HEK293 (cell line): ENCODE results near the gene AGMO.

ENCODE experiments used
- CTCF ChIA-PET: fragments of 350-600 bp; formaldehyde crosslinking; extraction: SDS; loops from one replicate; lab custom pipeline; 2021; ENCODE audit warnings: antibody characterized with exemption; lab: Yijun Ruan, JAX
- POLR2A ChIA-PET: fragments of 300-600 bp; formaldehyde crosslinking; extraction: SDS; loops from one replicate; lab custom pipeline; 2020; ENCODE audit warnings: antibody characterized with exemption, inconsistent platforms; lab: Yijun Ruan, JAX
- H3K27ac ChIP-seq: fragments of 200-500 bp; sonication (Bioruptor generic); 2 replicates; pipeline ENCODE4 v1.5.1; 2014; ENCODE audit warnings: low read depth, low read length, control low read depth, inconsistent platforms; ENCODE audit errors: extremely low read depth
- H3K36me3 ChIP-seq, 2 experiments: fragments of 200-500 bp in 1 of 2; sonication (Bioruptor generic) in 1 of 2; 1 replicate in 1 of 2; 2 replicates in 1 of 2; pipeline ENCODE4 v1.5.1; 2014 to 2017; ENCODE audit warnings: inconsistent platforms in 2 of 2, low read length in 2 of 2; ENCODE audit not compliant: control insufficient read depth in 2 of 2, insufficient read depth in 1 of 2
- H3K4me1 ChIP-seq: fragments of 200-500 bp; sonication (Bioruptor generic); 2 replicates; pipeline ENCODE4 v1.5.1; 2014; ENCODE audit warnings: mild to moderate bottlenecking, low read length, inconsistent platforms; ENCODE audit not compliant: control insufficient read depth, insufficient read depth
- H3K4me3 ChIP-seq: 2 replicates; pipeline ENCODE4 v1.5.1; 2011; ENCODE audit warnings: low read depth, mild to moderate bottlenecking, control low read depth, low read length, moderate library complexity
- H3K9me3 ChIP-seq: fragments of 200-500 bp; sonication (Bioruptor generic); 2 replicates; pipeline ENCODE4 v1.5.1; 2014; ENCODE audit warnings: low read depth, low read length, inconsistent platforms; ENCODE audit not compliant: control insufficient read depth, insufficient read depth
- BCL11A ChIP-seq: fragments of 450-650 bp; formaldehyde crosslinking; IDR thresholded peaks from 2 replicates; pipeline ENCODE4 v1.5.1; 2016; ENCODE audit warnings: low read depth, missing biosample characterization, missing genetic modification characterization
- EGR2 ChIP-seq: fragments of 450-650 bp; formaldehyde crosslinking; IDR thresholded peaks from 2 replicates; pipeline ENCODE4 v1.5.1; 2016; ENCODE audit warnings: low read depth, missing biosample characterization, missing genetic modification characterization
- GLIS1 ChIP-seq: fragments of 450-650 bp; formaldehyde crosslinking; IDR thresholded peaks from 2 replicates; pipeline ENCODE4 v1.5.1; 2016; ENCODE audit warnings: missing biosample characterization, missing genetic modification characterization
- ZBTB21 ChIP-seq: fragments of 450-650 bp; formaldehyde crosslinking; IDR thresholded peaks from 2 replicates; pipeline ENCODE4 v1.5.1; 2017; ENCODE audit warnings: missing biosample characterization, missing genetic modification characterization
- ZNF132 ChIP-seq: fragments of 450-650 bp; formaldehyde crosslinking; IDR thresholded peaks from 2 replicates; pipeline ENCODE4 v1.5.1; 2017; ENCODE audit warnings: missing biosample characterization, missing genetic modification characterization, borderline replicate concordance
- ZNF140 ChIP-seq: fragments of 450-650 bp; formaldehyde crosslinking; IDR thresholded peaks from 2 replicates; pipeline ENCODE4 v1.5.1; 2016; ENCODE audit warnings: missing biosample characterization, missing genetic modification characterization
- ZNF175 ChIP-seq: fragments of 450-650 bp; formaldehyde crosslinking; IDR thresholded peaks from 2 replicates; pipeline ENCODE4 v1.5.1; 2016; ENCODE audit warnings: missing biosample characterization, missing genetic modification characterization
- ZNF221 ChIP-seq: fragments of 450-650 bp; formaldehyde crosslinking; IDR thresholded peaks from 2 replicates; pipeline ENCODE4 v1.5.1; 2017; ENCODE audit warnings: missing biosample characterization, missing genetic modification characterization, borderline replicate concordance
- ZNF223 ChIP-seq: fragments of 450-650 bp; formaldehyde crosslinking; IDR thresholded peaks from 2 replicates; pipeline ENCODE4 v1.5.1; 2016; ENCODE audit warnings: missing biosample characterization, missing genetic modification characterization
- ZNF248 ChIP-seq: fragments of 450-650 bp; formaldehyde crosslinking; IDR thresholded peaks from 2 replicates; pipeline ENCODE4 v1.5.1; 2017; ENCODE audit warnings: missing biosample characterization, missing genetic modification characterization
- ZNF311 ChIP-seq: fragments of 450-650 bp; formaldehyde crosslinking; IDR thresholded peaks from 2 replicates; pipeline ENCODE4 v1.5.1; 2017; ENCODE audit warnings: missing biosample characterization, missing genetic modification characterization, borderline replicate concordance
- ZNF350 ChIP-seq: fragments of 450-650 bp; formaldehyde crosslinking; IDR thresholded peaks from 2 replicates; pipeline ENCODE4 v1.5.0; 2017; ENCODE audit warnings: missing biosample characterization, mild to moderate bottlenecking, missing genetic modification characterization
- ZNF433 ChIP-seq: fragments of 450-650 bp; formaldehyde crosslinking; IDR thresholded peaks from 2 replicates; pipeline ENCODE4 v1.5.1; 2016; ENCODE audit warnings: missing biosample characterization, missing genetic modification characterization, low read depth
- ZNF48 ChIP-seq: fragments of 450-650 bp; formaldehyde crosslinking; IDR thresholded peaks from 2 replicates; pipeline ENCODE4 v1.5.1; 2016; ENCODE audit warnings: missing biosample characterization, missing genetic modification characterization
- ZNF558 ChIP-seq: fragments of 450-650 bp; formaldehyde crosslinking; IDR thresholded peaks from 2 replicates; pipeline ENCODE4 v1.5.1; 2016; ENCODE audit warnings: missing biosample characterization, missing genetic modification characterization
- ZNF585B ChIP-seq: fragments of 450-650 bp; formaldehyde crosslinking; IDR thresholded peaks from 2 replicates; pipeline ENCODE4 v1.5.1; 2016; ENCODE audit warnings: missing biosample characterization, missing genetic modification characterization
- ZNF660 ChIP-seq: fragments of 450-650 bp; IDR thresholded peaks from 2 replicates; pipeline ENCODE4 v1.5.1; 2018; ENCODE audit warnings: missing biosample characterization, mild to moderate bottlenecking, missing genetic modification characterization
- TF ChIP-seq, protein P1 (sequence below): fragments of 450-650 bp; formaldehyde crosslinking; IDR thresholded peaks from 2 replicates; pipeline ENCODE4 v1.5.1; 2016; ENCODE audit warnings: missing biosample characterization, missing genetic modification characterization
- TF ChIP-seq, protein P2 (sequence below): fragments of 450-650 bp; formaldehyde crosslinking; conservative IDR thresholded peaks from 2 replicates; pipeline ENCODE4 v1.5.1; 2016; ENCODE audit warnings: low read depth, missing biosample characterization, missing genetic modification characterization
- TF ChIP-seq, protein P3 (sequence below): fragments of 450-650 bp; formaldehyde crosslinking; IDR thresholded peaks from 2 replicates; pipeline ENCODE4 v1.5.1; 2016; ENCODE audit warnings: missing biosample characterization, missing genetic modification characterization
- TF ChIP-seq, protein P4 (sequence below): fragments of 450-650 bp; formaldehyde crosslinking; IDR thresholded peaks from 2 replicates; pipeline ENCODE4 v1.5.1; 2016; ENCODE audit warnings: missing biosample characterization, missing genetic modification characterization
- TF ChIP-seq, protein P5 (sequence below): fragments of 450-650 bp; formaldehyde crosslinking; IDR thresholded peaks from 2 replicates; pipeline ENCODE4 v1.5.1; 2017; ENCODE audit warnings: missing biosample characterization, missing genetic modification characterization
- TF ChIP-seq, protein P6 (sequence below): fragments of 450-650 bp; formaldehyde crosslinking; IDR thresholded peaks from 2 replicates; pipeline ENCODE4 v1.5.1; 2016; ENCODE audit warnings: missing biosample characterization, missing genetic modification characterization

Gene AGMO

DNA sequence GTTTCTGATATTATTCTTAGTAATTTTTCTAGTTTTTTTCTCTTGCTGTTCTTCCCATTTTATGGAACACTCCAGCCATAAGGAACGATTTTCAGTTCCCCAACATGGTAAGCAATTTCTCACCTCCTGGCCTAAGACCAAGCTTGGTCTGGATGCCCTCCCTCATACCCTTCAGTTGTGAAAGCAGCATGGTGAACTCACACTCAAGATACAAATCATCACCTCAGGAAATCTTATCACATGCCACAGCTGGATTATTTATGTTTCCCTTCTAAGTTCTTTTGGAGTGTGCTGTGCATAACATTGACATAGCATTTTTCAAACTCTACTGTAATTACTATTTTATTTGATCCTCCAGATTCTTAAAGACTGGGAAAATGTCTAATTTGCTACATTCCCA lies 216.6 kb downstream of the AGMO start (continued):
- TF ChIP-seq, protein P1, sequence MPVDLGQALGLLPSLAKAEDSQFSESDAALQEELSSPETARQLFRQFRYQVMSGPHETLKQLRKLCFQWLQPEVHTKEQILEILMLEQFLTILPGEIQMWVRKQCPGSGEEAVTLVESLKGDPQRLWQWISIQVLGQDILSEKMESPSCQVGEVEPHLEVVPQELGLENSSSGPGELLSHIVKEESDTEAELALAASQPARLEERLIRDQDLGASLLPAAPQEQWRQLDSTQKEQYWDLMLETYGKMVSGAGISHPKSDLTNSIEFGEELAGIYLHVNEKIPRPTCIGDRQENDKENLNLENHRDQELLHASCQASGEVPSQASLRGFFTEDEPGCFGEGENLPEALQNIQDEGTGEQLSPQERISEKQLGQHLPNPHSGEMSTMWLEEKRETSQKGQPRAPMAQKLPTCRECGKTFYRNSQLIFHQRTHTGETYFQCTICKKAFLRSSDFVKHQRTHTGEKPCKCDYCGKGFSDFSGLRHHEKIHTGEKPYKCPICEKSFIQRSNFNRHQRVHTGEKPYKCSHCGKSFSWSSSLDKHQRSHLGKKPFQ = no peak
- TF ChIP-seq, protein P2, sequence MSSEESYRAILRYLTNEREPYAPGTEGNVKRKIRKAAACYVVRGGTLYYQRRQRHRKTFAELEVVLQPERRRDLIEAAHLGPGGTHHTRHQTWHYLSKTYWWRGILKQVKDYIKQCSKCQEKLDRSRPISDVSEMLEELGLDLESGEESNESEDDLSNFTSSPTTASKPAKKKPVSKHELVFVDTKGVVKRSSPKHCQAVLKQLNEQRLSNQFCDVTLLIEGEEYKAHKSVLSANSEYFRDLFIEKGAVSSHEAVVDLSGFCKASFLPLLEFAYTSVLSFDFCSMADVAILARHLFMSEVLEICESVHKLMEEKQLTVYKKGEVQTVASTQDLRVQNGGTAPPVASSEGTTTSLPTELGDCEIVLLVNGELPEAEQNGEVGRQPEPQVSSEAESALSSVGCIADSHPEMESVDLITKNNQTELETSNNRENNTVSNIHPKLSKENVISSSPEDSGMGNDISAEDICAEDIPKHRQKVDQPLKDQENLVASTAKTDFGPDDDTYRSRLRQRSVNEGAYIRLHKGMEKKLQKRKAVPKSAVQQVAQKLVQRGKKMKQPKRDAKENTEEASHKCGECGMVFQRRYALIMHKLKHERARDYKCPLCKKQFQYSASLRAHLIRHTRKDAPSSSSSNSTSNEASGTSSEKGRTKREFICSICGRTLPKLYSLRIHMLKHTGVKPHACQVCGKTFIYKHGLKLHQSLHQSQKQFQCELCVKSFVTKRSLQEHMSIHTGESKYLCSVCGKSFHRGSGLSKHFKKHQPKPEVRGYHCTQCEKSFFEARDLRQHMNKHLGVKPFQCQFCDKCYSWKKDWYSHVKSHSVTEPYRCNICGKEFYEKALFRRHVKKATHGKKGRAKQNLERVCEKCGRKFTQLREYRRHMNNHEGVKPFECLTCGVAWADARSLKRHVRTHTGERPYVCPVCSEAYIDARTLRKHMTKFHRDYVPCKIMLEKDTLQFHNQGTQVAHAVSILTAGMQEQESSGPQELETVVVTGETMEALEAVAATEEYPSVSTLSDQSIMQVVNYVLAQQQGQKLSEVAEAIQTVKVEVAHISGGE = no peak

DNA sequence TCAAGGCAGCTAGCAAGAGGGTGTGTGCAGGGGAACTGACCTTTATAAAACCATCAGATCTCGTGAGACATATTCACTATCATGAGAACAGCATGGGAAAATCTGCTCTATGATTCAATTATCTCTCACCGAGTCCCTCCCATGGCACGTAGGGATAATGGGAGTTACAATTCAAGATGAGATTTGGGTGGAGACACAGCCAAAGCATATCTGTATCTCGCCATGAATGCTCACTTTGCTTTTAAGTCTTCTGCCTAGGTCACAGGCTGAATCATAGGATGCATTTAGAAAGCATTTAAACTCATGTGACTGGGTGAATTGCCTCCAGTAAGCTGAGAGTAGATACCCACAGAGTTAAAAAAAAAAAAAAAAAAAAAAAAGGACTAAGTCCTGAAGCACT lies 220.0 kb downstream of the AGMO start:
- POLR2A ChIA-PET = no interaction called here
- Histone ChIP-seq H3K4me1 (no peaks in the 10 kb centered on the region), H3K9me3 (no peaks in the 10 kb centered on the region), H3K4me3 (no peak overlapping the region), H3K27ac (no peak overlapping the region), H3K36me3 (no peaks in the 10 kb centered on the region)
- CTCF ChIA-PET = interaction anchor here (0.6 kb wide), 1 partner anchor 13 kb away, joined by 3 read pairs; no protein-coding TSS in a partner anchor
- TF ChIP-seq ZNF311 (no peak), EGR2 (tag by site-specific recombination) (no peak), ZNF433 (no peak), ZNF223 (no peak), ZNF48 (tag by site-specific recombination) (no peak), ZNF585B (tag by site-specific recombination) (no peak), ZNF132 (no peak), ZNF350 (tag by site-specific recombination) (no peak), ZNF221 (tag by site-specific recombination) (no peak), GLIS1 (no peak), BCL11A (tag by site-specific recombination) (no peak)
- TF ChIP-seq, protein P3, sequence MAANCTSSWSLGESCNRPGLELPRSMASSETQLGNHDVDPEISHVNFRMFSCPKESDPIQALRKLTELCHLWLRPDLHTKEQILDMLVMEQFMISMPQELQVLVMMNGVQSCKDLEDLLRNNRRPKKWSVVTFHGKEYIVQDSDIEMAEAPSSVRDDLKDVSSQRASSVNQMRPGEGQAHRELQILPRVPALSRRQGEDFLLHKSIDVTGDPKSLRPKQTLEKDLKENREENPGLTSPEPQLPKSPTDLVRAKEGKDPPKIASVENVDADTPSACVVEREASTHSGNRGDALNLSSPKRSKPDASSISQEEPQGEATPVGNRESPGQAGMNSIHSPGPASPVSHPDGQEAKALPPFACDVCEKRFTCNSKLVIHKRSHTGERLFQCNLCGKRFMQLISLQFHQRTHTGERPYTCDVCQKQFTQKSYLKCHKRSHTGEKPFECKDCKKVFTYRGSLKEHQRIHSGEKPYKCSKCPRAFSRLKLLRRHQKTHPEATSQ (tag by site-specific recombination) = no peak
- TF ChIP-seq, protein P4, sequence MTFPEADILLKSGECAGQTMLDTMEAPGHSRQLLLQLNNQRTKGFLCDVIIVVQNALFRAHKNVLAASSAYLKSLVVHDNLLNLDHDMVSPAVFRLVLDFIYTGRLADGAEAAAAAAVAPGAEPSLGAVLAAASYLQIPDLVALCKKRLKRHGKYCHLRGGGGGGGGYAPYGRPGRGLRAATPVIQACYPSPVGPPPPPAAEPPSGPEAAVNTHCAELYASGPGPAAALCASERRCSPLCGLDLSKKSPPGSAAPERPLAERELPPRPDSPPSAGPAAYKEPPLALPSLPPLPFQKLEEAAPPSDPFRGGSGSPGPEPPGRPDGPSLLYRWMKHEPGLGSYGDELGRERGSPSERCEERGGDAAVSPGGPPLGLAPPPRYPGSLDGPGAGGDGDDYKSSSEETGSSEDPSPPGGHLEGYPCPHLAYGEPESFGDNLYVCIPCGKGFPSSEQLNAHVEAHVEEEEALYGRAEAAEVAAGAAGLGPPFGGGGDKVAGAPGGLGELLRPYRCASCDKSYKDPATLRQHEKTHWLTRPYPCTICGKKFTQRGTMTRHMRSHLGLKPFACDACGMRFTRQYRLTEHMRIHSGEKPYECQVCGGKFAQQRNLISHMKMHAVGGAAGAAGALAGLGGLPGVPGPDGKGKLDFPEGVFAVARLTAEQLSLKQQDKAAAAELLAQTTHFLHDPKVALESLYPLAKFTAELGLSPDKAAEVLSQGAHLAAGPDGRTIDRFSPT (tag by site-specific recombination) = no peak
- TF ChIP-seq, all 188 proteins: peak for 0

DNA sequence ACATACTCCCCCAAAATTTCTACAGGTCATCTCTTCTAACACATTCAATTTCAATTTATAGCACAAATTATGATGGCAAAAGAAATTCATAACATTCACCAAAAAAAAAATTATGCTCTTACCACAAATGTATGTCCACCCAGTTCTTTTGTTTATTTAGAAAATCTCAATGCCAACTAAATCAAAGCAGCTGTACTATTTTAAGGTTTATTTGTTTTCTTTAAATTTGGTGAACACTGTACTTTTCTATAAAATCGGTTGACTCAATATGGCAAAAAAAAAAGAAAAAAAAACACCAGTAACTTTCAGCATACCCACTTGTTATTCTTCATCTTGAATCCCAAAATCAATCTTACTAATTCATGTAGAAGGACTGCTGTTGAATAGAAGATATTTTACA lies 225.7 kb downstream of the AGMO start:
- no peaks in the 10 kb centered on the region for H3K9me3 ChIP-seq
- H3K27ac ChIP-seq = no peak overlapping the region
- no peaks in the 10 kb centered on the region for H3K36me3 ChIP-seq
- ChIA-PET CTCF (no interaction called here), POLR2A (no interaction called here)
- no peak overlapping the region for H3K4me3 ChIP-seq
- H3K4me1 ChIP-seq = 0 out of 2 replicates have a peak, but pooled peaks cover 2% of the 10 kb centered on the region
- TF ChIP-seq, protein P5, sequence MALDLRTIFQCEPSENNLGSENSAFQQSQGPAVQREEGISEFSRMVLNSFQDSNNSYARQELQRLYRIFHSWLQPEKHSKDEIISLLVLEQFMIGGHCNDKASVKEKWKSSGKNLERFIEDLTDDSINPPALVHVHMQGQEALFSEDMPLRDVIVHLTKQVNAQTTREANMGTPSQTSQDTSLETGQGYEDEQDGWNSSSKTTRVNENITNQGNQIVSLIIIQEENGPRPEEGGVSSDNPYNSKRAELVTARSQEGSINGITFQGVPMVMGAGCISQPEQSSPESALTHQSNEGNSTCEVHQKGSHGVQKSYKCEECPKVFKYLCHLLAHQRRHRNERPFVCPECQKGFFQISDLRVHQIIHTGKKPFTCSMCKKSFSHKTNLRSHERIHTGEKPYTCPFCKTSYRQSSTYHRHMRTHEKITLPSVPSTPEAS (tag by site-specific recombination) = no peak
- TF ChIP-seq ZBTB21 (tag by site-specific recombination) = no peak
- TF ChIP-seq ZNF248 (tag by site-specific recombination) = no peak
- TF ChIP-seq ZNF660 = no peak
- TF ChIP-seq, protein P6, sequence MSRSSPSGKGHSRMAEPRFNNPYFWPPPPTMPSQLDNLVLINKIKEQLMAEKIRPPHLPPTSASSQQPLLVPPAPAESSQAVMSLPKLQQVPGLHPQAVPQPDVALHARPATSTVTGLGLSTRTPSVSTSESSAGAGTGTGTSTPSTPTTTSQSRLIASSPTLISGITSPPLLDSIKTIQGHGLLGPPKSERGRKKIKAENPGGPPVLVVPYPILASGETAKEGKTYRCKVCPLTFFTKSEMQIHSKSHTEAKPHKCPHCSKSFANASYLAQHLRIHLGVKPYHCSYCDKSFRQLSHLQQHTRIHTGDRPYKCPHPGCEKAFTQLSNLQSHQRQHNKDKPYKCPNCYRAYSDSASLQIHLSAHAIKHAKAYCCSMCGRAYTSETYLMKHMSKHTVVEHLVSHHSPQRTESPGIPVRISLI (tag by site-specific recombination) = no peak
- TF ChIP-seq EGR2 (tag by site-specific recombination) = no peak
- TF ChIP-seq ZNF558 = no peak
- TF ChIP-seq ZNF175 (tag by site-specific recombination) = no peak
- no peak for TF ChIP-seq ZNF140
